ENCODE results near the gene CDC14B. TPM values are rescaled to one million over a fixed set of nuclear protein-coding genes. Genes with fewer than 3 reads are reported as not detected.

The CDC14B gene
- total RNA-seq, 1 donor from 2014 or later: 15.1 TPM

DNA sequence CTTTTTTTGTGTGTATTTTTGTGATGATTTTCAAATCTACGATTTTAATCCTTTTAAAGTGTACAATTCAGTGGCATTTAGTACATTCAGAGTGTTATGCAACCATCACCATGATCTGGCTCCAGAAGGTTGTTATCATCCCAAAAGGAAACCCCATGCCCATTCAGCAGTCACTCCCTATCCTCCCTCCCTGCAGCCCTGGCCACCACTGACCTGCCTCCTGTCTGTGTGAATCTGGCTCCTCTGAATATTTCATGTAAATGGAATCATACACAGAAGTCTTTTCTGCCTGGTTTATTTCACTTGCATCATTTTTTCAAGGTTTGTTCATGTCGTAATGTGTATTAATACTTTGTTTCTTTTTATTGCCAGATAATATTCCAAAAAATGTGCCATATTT is 137.2 kb downstream of the CDC14B start:
- DNase-seq (no peak), ATAC-seq (ENCODE audit: poor library complexity) (no peak)
- intact Hi-C loops (cut with DNase I): no loop called here

DNA sequence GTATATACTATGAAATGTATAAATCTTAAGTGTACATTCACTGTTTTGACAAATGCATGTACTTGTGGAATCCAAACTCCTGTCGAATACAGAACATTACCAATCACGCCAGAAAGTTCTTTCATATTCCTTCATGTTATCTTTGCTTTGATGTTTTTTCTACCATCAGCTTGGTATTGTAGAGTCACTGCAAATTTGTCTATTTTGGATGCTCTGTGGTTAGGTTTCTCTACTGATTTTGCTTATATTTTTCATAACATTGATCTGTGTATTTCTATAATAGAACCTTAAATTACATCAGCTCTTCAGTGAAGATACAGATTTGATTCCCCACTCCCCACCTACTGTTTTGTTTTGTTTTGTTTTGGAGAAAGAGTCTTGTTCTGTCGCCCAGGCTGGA is 138.9 kb downstream of the CDC14B start:
- no peak for DNase-seq
- intact Hi-C loops (cut with DNase I): no loop called here
- ATAC-seq (ENCODE audit: poor library complexity): no peak

DNA sequence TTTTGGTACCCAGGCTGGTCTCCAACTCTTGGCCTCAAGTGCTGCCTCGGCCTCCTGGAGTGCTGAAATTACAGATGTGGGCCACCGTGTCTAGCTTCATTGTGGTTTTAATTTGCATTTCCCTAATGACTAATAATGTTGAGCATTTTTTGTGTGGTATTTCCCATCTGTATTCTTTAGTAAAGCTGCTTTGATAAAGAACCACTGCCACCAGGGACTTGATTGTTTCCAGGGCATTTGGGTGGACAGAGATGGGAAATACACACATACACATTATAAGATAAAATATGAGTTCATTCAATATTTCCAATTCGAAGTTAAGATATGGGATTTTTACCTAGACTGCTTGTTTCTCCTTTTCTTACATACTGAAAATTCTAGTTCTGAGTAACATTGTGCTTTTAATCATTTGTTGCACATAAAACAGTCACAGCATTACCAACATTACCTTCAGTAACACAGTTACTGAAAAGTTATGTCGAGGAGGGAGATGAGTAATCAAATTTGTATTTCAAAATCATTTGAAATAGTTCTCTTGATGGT is 140.7 kb downstream of the CDC14B start:
- intact Hi-C loops (cut with DNase I): no loop called here
- no peak for ATAC-seq (ENCODE audit: poor library complexity)

DNA sequence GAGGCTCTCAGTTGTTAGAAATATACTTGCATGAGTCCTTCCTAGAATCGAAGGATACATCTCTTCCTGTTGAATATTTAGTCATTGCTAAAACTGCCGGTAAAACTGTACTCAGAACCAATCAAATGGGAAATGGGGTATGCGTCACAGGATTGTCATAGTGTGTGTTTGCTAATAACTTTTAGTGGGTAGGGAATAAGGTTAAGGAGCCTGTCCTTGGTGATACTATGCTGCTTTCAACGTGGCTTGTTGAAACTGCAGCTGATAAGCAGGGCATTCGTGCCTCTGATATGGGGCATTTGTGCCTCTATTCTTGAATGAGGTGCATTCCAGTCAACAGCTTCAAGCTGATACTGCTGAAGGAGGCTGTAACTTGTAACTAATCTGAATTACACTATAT is 143.1 kb downstream of the CDC14B start:
- ATAC-seq (ENCODE audit: poor library complexity): peak; percentile 92
- DNase-seq: no peak
- intact Hi-C loops (cut with DNase I): no loop called here

More for the DNA sequence above, 140.7 kb downstream of the CDC14B start:
- no peak for DNase-seq

DNA sequence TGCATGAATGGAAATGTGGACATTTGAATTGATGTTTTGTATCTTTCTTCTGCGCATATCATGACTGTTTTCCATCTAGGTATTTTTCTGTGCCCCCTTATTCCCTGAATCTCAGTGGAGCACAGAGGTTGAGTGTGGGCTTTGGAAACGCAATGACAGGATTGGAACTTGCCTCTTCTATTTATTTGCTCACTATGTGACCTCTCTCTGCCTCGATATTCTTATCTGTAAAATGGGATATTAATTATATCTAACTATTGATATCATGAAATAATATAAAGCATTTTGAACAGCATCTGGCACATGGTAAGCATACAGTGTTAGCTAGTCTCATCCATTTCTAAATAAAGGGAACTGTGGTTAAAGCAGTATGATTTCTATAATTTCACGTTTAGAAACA is 143.6 kb downstream of the CDC14B start:
- DNase-seq (no peak), ATAC-seq (ENCODE audit: poor library complexity) (no peak)
- intact Hi-C loops (cut with DNase I): no loop called here

DNA sequence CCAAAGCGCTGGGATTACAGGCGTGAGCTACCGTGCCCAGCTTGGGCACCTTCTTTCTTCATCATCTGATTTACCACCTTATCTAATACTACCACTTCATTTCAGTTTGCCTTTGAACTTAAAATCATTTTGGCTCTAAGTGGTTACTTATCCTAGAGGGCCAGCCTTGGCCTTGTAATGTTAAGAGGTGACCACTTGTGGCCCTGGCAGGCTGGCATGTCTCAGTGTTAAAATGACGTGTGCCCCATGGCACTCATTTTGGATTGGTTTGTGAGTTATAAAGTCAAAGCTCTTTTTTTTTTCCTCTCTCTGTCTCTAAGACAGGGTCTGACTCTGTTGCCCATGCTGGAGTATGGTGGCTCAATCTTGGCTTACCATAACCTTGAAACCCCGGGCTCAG is 151.9 kb downstream of the CDC14B start:
- ATAC-seq (ENCODE audit: poor library complexity) (peak; percentile 34), DNase-seq (no peak)
- intact Hi-C loops (cut with DNase I): no loop called here

DNA sequence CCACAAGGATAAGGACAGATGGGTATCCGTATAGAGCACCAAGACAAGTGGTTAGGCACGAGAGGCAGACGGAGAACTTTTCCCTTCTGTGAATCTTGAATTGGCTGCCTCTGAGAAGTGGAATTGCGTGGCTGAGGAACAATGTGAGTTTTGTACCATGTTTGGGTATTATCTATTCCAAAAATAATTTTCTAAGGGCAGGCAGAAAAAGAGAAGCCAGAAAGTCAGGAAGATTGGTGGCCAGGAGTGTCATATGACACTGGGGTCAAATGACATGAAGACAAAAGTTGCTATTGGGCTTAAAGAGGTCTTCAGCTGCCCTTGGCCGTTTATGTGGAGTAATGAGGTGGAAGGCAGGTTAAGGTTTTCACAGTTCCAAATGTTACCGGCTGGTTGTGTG is 155.2 kb downstream of the CDC14B start:
- DNase-seq: no peak
- intact Hi-C loops (cut with DNase I): no loop called here
- no peak for ATAC-seq (ENCODE audit: poor library complexity)

DNA sequence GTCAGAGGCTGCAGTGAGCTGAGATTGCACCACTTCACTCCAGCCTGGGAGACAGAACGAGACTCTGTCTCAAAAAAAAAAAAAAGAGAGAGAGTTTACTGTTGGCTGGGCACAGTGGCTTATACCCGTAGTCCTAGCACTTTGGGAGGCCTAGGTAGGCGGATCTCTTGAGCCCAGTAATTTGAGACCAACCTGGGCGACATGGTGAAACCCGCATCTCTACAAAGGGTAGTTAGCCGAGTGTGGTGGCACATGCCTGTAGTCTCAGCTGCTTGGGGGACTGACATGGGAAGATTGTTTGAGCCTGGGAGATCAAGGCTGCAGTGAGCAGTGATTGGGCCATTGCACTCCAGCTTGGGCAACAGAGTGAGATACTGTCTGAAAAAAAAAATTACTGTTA is 157.1 kb downstream of the CDC14B start:
- intact Hi-C loops (cut with DNase I): no loop called here
- DNase-seq (no peak), ATAC-seq (ENCODE audit: poor library complexity) (no peak)

DNA sequence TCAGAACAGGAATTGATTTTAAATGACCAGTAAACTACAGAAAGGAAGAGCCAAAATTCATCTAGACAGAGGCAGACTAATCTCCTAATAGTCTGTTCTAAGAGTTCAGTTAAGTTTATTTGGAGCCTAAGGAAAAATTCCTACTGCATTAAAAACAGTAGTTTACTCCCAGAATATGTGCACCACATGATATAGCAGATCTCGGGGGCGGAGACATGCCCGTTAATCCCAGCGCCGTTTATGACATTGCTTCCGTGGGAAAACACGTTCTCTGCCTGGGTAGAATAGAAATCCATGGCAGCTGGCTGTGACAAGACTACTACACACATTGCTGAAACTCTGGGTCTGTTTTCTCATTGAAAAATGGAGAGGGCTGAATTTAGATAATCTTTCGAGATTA is 158.3 kb downstream of the CDC14B start:
- ATAC-seq (ENCODE audit: poor library complexity) (no peak), DNase-seq (no peak)
- intact Hi-C loops (cut with DNase I): no loop called here

DNA sequence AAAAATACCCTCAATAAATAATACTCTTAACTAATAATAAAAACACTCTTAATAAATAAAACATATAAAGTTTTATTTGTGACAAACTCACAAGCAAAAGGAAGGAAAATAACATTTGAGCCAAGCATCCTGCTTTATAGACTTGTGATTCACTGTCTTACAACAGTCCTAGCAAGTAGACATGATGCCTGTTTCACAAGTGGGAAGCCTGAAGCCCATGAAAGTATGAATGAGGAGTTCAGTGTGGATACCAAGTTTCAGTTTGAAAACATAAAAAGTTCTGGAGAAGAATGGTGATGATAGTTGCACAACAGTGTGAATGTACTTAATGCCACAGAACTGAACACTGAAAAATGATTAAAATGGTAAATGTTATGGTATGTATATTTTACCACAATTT is 158.8 kb downstream of the CDC14B start:
- no peak for DNase-seq
- ATAC-seq (ENCODE audit: poor library complexity): no peak
- intact Hi-C loops (cut with DNase I): no loop called here

DNA sequence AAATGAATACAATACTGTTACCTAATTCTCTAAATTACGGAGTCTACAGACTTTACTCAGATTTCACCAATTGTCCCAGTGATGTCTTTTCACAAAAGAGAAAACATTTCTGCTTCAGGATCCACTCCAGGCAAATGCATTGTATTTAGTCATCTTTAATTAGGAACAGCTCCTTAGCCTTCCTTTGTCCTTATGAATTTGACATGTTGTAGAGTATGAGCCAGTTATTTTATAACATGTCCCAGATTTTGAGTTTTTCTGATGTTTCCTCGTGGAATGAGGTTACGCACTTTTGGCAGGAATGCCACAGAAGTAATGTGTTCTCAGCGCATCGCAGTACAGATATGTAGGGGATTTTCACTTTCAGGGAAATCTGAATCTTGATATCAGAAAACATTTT is 159.2 kb downstream of the CDC14B start:
- ATAC-seq (ENCODE audit: poor library complexity) (no peak), DNase-seq (no peak)
- intact Hi-C loops (cut with DNase I): no loop called here

DNA sequence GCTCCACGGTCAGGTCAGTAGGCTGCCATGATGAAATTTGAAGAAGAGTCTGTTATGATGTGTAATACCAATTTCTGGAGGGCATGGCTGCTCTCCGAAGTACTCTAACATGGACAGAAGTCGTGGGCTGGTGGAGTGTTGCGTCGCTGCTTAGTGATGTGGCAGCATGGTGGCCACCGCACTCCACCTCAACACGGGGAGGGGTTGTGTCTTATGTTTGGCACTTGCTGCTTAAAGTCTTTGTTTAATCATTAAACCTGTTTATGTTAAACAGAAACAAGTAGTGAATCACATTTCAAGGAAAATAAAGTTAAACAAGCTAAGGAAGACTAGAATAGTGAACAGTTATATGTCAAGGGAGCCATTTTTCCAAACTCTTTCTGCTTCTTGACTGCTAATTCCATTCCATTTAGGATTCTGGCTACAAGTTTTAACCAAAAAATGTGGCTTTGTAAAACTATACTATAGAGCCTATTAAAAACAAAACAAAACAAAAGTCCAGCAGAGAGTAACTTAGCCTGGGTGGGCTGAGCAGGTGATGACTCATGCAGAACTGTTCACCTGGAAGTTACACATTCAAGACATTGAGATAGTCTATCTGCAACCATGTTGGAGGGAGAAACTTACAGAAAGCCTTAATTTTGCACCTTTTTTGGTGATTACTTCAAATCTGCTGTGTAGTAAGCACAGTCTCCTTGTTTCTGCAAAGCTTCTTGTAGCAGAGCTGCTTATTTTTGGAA is 160.2 kb downstream of the CDC14B start:
- ATAC-seq (ENCODE audit: poor library complexity): no peak

DNA sequence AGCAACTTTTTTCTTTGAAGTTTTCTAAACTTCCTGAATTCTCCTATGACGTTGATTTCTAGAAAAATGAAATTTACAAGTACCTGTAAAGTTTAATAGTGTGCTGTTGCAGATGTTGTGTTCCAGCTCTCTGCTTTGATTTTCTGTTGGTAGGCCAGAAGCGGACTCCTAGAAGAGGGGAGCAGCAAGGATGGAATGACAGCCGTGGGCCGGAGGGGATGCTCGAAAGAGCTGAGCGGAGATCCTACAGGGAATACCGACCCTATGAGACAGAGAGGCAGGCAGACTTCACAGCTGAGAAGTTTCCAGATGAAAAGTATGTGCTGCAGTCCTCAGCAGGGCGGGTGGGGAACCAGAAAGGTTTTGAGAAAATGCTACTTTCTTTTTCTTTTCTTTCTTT is 161.4 kb downstream of the CDC14B start:
- ATAC-seq (ENCODE audit: poor library complexity) (no peak), DNase-seq (no peak)
- intact Hi-C loops (cut with DNase I): loop anchor here (10.0 kb wide), 2 partner anchors 107 to 197 kb away; partner anchors contain the start of gene PRXL2C

More for the DNA sequence above, 160.2 kb downstream of the CDC14B start:
- intact Hi-C loops (cut with DNase I): loop anchor here (10.0 kb wide), 2 partner anchors 105 to 195 kb away; partner anchors contain the start of gene PRXL2C
- DNase-seq: no peak

DNA sequence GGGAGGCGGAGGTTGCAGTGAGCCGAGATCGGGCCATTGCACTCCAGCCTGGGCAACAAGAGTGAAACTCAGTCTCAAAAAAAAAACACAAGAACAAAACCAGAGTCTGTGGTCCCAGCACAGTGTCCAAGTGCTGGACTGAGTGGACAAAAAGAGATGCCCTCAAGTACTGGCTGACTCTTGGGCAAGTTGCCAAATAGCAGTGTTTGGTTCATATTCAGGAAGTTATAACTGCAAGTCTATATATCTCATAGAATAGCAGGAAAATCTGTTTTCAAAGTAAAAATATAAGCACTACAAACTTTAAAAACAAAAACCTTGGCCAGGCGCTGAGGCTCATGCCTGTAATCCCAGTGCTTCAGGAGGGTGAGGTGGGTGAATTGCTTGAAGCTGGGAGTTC is 162.4 kb downstream of the CDC14B start:
- intact Hi-C loops (cut with DNase I): loop anchor here (10.0 kb wide), 2 partner anchors 108 to 198 kb away; partner anchors contain the start of gene PRXL2C
- ATAC-seq (ENCODE audit: poor library complexity) (no peak), DNase-seq (no peak)

DNA sequence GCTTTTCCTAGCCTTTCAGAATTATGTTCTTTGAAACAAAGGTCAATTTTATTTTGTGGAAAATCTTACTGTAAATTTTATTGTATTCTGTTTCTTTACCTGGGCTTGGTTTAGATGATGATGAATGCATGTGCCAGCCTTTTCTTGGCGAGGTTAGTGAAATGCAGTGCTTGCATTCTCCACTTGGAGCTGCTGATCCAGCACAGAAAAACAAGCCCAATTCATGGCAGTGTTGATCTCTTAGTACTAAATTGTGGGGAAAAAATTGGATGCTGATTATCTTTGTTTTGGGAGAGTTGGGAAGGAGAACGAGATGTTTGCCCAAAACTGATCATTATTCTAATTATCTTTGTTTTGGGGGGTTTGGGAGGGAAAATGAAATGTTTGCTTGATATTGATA is 166.0 kb downstream of the CDC14B start:
- intact Hi-C loops (cut with DNase I): loop anchor here (10.0 kb wide), 2 partner anchors 111 to 201 kb away; partner anchors contain the start of gene PRXL2C
- ATAC-seq (ENCODE audit: poor library complexity): no peak
- no peak for DNase-seq

DNA sequence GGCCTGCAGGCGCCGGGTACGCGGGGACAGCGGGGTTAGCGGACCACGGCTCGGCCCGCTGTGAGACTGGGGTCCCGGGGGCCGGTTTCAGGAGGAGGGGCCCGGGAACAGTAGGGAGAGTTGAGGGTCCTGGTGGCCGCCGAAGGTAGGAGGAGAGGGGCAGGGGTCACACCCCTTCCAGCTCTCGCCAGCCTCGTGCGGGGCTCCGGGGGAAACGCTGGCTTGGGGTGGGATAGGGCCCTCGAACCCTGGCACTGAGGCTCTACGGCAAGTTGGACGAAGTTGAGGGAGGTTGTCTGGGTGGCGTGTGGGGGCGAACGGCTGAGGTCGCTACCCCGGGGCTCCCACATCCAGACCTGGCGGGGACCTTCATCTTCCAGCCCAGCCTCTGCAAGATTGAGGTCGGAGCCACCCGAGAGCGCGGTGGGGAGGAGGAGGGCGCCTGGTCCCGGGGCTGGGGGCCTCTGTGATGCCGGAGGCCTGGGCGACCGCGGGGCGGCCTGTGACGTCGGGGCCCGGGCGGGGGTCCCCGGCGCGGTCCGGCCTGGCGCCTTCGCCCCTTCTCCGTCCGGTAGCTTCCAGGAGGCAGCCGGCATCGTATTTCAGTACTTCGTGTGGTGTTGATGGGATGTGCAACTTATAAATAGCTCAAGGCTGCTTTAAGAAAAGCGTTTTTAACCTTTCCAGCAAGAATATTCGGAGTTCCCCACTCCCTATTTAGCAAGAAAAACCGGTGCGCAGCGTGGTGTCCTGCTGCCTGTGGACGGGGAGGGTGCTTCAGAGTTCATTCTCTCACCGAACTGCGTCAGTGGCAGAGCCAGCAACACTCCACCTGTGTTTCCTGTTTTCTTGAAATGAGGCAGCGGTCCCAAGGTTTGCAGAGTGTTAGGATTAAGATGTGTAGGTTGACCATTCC is 168.8 kb downstream of the CDC14B start:
- intact Hi-C loops (cut with DNase I): loop anchor here (2.0 to 10.0 kb wide), 3 partner anchors 32 to 204 kb away; partner anchors contain the start of genes PRXL2C and ZNF367

More for the DNA sequence above, 168.8 kb downstream of the CDC14B start:
- ATAC-seq (ENCODE audit: poor library complexity) (no peak), DNase-seq (no peak)

All from Right ventricle myocardium superior (tissue), 1 donor.